GM12801 (cell line): ENCODE results near the gene CASZ1.

Experiments used
- CTCF ChIP-seq: IDR thresholded peaks from one replicate; pipeline ENCODE4 v1.5.1; 2011; ENCODE audit warnings: control low read depth; ENCODE audit not compliant: insufficient read length; ENCODE audit errors: extremely low read depth

Gene CASZ1

DNA sequence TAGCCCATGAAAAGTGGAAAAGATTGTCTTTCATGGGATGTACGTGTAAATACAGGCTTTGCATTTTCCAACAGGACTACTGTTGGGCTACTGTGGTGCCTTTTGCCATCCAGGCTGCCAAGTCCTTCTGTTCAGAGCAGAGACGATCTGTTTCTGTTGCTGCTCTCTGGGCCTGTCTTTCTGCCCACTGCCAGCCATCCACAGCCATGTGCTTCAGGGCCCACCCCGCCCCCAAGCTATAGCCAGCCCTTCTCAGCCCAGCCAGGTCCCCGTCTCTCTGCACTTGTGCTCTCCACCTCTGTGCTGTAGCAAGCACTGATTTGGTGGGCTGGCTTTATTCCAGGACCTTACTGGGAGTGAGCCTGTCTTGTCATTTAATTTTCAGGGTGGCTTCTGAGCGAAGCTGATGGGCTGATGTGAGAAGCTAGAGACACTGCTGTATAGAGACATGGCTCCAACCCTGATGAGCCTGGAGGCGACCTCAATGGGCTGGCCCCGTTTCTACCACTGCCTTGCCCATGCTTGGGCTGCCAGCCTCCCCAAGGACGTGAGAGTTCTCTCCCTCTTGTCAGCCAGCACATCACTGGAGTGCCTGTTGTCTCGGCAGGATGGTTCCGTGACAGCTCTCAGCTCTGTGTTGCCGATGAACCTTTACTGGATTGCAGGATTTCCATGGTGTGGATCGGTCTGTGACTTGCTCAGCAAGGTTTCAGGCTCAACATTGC, 183.8 kb downstream of the CASZ1 start:
- no peak for TF ChIP-seq CTCF

- no peak for TF ChIP-seq CTCF
Observed at GRCh38 chr1:10610901-10611600, 185.4 kb downstream of the CASZ1 start.

GRCh38 chr1:10608690-10609089, 187.8 kb downstream of the CASZ1 start:
- TF ChIP-seq CTCF = no peak

DNA sequence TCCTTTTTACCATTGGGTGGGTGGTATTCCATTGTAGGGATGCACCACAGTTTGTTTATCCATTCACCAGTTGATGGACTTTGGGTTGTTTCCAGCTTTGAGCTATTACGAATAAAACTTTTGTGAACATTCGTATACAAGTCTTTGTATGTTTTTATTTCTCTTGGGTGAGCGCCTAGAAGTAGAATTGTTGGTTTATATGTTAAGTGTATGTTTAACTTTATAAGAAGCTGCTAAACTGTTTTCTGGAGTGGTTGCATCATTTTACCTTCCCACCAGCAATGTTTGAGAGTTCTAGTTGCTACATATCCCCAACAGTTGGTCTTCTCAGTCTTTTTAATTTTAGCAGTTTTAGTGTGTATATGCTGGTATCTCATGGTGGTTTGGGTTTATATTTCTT, 189.2 kb downstream of the CASZ1 start:
- no peak for TF ChIP-seq CTCF

- no peak for TF ChIP-seq CTCF
Observed at GRCh38 chr1:10606064-10606463, 190.4 kb downstream of the CASZ1 start.

DNA sequence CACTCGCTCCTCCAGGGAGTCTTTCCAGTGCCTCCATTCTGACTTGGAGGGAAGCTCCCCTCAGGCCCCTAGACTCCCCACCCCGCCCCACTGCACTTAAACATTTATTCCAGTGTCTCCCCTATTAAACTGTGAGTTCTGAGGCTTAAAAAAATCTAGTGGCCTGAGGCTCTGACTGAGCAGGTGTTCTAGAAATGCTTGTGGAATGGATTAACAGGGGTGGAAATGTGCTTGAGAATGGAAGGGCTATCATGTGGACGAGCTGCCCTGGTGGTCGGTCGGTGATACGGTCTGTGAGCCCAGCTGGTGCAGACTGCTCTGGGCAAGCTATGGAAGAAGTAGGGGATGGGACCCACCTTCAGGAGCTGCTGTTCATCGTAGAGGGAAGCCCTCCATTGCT, 191.5 kb downstream of the CASZ1 start:
- no peak for TF ChIP-seq CTCF

- TF ChIP-seq CTCF = no peak
Observed at GRCh38 chr1:10602936-10603335, 193.5 kb downstream of the CASZ1 start.
